Measurements from ENCODE around the gene PCDH17.

DNA sequence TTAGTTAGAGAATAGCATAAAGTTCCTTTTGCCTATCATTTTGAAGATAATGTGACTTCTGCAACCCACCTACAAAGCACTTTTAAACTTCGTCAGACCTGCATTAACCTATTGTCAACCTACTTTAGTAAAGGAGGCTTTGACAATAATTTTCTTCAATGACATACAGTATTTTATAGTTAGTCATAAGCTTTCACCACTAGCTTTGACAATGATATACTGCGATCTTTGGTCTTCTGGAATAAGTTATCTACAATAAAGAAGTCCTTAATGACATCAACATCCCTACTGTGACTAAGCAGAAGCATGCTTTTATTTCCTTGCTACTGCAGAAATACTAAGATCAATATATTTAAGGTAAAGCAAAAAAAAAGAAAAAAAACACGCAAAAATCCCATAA lies 9.5 kb downstream of the PCDH17 start:
- TF ChIP-seq, protein P1, sequence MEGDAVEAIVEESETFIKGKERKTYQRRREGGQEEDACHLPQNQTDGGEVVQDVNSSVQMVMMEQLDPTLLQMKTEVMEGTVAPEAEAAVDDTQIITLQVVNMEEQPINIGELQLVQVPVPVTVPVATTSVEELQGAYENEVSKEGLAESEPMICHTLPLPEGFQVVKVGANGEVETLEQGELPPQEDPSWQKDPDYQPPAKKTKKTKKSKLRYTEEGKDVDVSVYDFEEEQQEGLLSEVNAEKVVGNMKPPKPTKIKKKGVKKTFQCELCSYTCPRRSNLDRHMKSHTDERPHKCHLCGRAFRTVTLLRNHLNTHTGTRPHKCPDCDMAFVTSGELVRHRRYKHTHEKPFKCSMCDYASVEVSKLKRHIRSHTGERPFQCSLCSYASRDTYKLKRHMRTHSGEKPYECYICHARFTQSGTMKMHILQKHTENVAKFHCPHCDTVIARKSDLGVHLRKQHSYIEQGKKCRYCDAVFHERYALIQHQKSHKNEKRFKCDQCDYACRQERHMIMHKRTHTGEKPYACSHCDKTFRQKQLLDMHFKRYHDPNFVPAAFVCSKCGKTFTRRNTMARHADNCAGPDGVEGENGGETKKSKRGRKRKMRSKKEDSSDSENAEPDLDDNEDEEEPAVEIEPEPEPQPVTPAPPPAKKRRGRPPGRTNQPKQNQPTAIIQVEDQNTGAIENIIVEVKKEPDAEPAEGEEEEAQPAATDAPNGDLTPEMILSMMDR (conservative IDR thresholded peaks at IDR 0.05): no peak
- TF ChIP-seq EZH2 (IDR thresholded peaks at IDR 0.05; ENCODE audit: low read depth): no peak

Measured in PC-9 (cell line).